ENCODE measurements around the gene COQ10A.
A peak's percentile ranks its signal among the peaks of the same experiment; 100 is the strongest.

The COQ10A gene

GRCh38 chr12:56266693-56267442 is at the start of gene COQ10A:
COQ10A (plus strand) TSS chr12:56266942; CDS start chr12:56267119, 177 bp downstream.
- peak in 55 of 56 donors; percentile 25 to 89 (median 77) for DNase-seq

DNA sequence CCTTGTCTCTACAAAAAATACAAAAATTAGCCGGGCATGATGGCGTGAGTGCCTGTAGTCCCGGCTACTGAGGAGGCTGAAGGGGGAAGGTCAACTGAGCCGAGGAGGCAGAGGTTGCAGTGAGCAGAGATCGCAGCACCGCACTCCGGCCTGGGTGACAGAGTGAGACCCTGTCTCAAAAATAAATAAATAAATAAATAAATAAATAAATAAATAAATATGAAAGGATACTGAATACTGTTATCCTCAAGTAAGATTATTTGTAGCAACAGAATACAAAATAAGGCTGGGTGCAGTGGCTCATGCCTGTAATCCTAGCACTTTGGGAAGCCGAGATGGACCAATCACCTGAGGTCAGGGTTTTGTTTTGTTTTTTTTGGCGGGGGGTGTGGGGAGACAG is 46.9 kb upstream of the COQ10A start:
- DNase-seq: no peak

- peak in 1 of 56 donors; percentile 45 for DNase-seq
Measured at GRCh38 chr12:56220611-56221231, 46.0 kb upstream of the COQ10A start.

GRCh38 chr12:56221232-56221756 is 45.4 kb upstream of the COQ10A start:
- DNase-seq: peak in 40 of 56 donors; percentile 11 to 67 (median 38)

DNA sequence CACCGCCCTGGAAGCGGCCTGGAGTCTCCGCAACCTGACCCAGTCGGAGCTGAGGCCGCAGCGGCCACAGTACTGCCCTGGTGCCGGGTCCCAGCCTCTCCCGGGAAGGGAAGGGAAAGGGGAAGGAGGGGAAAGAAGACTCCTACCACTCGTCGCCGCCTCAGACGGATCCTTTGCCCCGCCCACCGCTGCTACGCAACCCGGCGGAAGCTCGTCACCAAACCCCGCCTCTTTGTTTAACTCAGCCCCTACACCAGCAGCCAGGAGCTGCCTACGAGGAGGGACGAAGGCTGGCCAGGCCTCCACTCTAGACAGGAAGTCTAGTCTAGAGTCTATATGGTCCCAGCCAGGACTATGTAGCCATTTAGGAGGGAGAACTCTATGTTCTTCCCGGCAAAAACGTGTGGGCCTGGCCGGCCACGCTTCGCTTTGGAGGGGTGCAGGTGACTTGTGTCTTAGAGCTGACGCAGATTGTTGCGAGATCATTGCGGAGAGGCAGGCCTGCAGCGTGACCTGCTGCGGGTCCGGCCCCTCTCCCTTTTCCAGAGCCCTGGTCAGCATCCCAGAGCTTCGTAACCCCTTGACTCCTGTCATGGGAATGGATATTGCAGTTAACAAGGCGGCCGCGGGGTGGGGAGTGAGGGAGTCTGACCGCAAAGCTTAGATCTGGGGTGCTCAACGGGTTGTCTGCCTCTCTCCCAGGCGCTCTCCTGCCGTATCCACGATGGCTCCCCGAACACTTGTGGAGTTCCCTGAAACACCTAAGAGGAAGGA is 44.8 kb upstream of the COQ10A start, which contains the start of gene RNF41:
TSS of gene RNF41 (minus strand) at position 166 of the 774 bp plus-strand sequence. CDS start 7,875 bp downstream, outside the sequence.
- DNase-seq: peak; percentile 52 to 98 (median 95)

GRCh38 chr12:56222531-56222895 is 44.2 kb upstream of the COQ10A start:
- DNase-seq: no peak

- no peak for DNase-seq
Measured at GRCh38 chr12:56223571-56224101, 43.1 kb upstream of the COQ10A start.

DNA sequence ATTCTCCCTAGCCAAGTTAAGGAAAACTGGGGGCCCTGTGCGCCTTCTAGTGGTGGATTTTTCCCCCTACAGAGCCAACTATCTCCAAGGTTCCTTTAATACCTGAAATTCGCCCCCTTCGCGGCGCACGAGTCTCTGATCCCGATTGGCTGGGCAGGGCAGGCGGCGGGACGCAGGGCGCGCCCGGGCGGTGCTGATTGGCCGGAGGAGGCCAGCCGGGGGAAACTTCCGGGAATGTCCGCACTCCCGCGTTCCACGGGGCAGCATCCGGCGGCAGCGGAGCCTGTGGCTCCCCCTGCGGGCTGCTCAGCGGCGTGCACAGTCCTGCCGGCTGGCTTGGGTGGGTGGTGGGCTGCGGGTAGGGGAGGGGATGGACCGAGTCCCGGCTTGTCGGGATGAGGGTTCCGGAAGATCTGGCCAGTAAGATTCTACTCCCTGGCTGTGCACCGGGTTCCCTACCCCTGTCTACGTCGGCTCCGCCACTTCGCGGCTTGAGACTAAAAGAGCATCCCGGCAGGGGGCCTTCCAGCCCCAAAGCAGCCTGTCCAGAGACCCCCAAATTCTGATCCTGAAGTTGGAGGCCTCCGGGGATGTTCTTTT is 42.5 kb upstream of the COQ10A start, which contains the start of gene NABP2:
TSS of gene NABP2 (plus strand) at position 241 of the 600 bp plus-strand sequence. CDS start 515 bp downstream, outside the sequence.
- DNase-seq: peak; percentile 78 to 98 (median 95)

DNA sequence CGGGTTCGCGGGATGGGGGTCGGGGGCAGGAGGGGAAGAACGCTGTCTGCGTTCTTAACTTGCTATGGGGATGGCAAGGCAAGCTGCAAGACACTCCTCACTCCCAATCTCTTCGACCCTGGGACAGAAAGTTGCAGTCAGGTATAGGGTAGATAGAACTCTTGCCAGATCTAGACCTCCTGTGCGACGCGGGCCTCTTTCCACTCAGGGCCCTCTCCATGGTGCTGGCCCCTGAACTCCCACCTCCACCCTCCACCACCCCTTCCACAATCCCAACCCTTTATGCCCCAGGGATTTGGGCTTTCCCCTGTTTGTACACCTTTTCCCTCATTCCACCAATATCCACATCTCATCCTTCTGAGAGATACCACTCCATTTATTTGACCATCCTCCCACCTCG is 41.8 kb upstream of the COQ10A start:
- no peak for DNase-seq

DNA sequence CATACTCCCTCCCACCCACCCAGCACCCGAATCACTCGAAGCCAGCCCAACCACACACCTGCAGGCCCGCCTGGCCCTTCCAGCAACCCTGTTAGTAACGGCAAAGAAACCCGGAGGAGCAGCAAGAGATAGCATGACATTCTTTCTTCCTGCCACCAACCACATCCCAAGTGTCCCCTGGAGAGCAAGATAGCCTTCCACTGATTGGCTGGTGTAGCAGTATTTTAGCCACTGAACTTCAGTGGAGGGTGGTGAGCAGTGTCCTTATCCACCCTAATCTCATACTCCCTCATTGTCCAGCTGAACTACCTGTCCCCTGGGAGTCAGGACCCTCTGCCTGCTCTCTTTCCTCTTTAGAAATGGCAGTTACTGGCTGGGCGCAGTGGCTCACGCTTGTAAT is 37.7 kb upstream of the COQ10A start:
- no peak for DNase-seq

- no peak for DNase-seq
Measured at GRCh38 chr12:56229916-56230431, 36.8 kb upstream of the COQ10A start, which contains the start of gene SLC39A5. SLC39A5 (plus strand) TSS chr12:56230051; CDS start chr12:56231275, 1,224 bp downstream.

GRCh38 chr12:56230432-56231183 is 36.1 kb upstream of the COQ10A start:
- no peak for DNase-seq

DNA sequence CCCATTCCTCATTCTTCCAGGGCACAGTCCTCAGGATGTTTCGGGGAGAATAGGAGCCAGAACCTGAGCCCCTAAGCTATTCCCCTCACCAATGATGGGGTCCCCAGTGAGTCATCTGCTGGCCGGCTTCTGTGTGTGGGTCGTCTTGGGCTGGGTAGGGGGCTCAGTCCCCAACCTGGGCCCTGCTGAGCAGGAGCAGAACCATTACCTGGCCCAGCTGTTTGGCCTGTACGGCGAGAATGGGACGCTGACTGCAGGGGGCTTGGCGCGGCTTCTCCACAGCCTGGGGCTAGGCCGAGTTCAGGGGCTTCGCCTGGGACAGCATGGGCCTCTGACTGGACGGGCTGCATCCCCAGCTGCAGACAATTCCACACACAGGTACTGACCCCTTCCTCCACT is 35.6 kb upstream of the COQ10A start:
- no peak for DNase-seq

DNA sequence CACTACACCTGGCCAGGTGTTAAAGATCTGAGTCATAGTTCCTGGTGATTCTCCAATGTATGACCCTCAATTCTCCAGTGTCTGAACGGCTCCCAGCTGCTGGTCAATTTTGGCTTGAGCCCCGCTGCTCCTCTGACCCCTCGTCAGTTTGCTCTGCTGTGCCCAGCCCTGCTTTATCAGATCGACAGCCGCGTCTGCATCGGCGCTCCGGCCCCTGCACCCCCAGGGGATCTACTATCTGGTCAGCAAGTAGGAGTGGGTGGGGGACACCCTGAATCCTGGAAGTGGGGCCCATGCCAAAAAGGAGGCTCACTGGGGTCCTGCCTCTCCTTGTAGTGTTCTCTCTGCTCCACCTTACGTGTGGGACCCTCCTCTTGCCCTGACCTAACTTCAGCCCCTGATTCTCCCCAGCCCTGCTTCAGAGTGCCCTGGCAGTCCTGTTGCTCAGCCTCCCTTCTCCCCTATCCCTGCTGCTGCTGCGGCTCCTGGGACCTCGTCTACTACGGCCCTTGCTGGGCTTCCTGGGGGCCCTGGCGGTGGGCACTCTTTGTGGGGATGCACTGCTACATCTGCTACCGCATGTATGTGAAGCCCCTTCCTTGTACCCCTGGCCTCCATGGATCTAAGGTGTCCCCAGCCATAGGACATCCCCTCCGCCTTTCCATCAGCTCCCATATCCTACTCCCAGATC is 31.9 kb upstream of the COQ10A start:
- no peak for DNase-seq

DNA sequence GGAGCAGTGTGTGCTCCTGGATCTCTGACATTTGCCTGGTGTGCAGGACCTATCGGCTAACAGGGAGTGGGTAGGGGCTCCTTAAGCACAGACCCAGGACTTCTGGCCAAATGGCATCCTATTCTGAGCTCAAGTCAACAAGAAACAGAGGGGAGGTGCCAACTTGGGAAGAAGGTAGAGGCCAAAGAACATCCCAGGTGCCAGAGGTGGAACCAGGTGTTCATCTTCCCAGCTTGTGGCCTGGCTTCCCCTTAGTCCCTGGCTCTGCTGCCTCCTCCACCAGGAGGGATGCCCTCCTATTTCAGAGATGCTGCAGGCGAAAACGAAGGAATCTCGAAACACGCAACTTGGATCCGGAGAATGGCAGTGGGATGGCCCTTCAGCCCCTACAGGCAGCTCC is 30.7 kb upstream of the COQ10A start:
- no peak for DNase-seq

GRCh38 chr12:56236985-56237384 is 29.8 kb upstream of the COQ10A start:
- DNase-seq: no peak

GRCh38 chr12:56237552-56237951 is 29.2 kb upstream of the COQ10A start:
- no peak for DNase-seq

DNA sequence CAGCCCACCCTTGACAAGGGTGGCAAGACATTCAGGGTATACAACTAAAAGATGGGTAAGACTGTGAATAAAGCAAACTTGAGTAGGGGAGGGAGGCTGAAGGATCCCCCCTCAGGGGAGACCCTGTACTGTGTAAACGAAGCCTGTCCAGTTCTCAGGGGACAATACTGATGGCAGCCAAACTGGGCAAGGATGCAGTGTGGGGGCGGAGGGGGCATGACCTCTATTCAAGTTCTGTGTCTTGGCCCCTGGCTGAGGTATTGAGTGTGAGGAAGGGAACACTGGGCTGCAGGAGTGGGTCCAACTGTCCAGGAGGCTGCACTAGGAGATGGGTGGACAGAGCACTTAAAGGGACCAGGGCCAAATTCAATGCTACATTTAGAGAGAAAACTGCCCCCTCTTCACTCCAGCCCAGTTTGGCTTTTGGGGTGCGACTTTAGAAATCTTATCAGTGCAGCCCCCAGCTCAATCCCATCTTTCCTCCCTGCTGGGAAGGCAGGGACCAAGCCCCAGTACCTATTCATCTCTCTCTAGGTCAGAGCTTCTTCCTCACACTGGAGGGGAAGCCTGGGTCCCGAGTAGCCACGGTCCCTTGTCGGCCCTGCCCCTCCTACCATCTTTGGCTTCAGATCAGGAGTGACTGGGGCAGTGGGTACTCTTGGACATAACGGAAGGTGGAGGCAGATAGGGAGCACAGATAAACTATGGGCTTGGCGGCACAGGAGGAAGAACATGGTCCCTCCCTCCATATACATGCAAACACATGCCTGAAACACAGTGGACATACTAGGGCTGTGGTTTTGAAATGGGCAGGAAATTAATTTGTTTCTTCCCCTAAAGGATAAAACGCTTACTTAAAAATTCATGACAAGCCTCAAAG is 25.1 kb upstream of the COQ10A start:
- no peak for DNase-seq

All from amygdala (tissue), 56 donors.